HepG2 (cell line): ENCODE data around the gene MGST2. TPM values are rescaled to one million over a fixed set of nuclear protein-coding genes. Genes with fewer than 3 reads are reported as not detected.

Source experiments
- ATAC-seq: fragments of 200-7000 bp; cut with Tn5 transposase; 3 replicates; pipeline ENCODE4 v1.9.1; 2020; ENCODE audit warnings: mild to moderate bottlenecking, moderate library complexity
- BruUV-seq: library from RNA; stranded (reverse); fragments of 400-500 nt; replicated peaks from 2 replicates; lab custom pipeline; 2021; lab: Mats Ljungman, UMichigan
- CTCF ChIA-PET: fragments of 300-600 bp; formaldehyde crosslinking; extraction: SDS; loops from one replicate; lab custom pipeline; 2021; ENCODE audit warnings: low total read pairs, inconsistent platforms, low intra/inter-chr PET ratio; lab: Yijun Ruan, JAX
- POLR2A ChIA-PET: fragments of 350-600 bp; sonication (Branson Sonifier 250); formaldehyde crosslinking; loops from one replicate; lab custom pipeline; 2020; ENCODE audit warnings: antibody characterized with exemption, inconsistent platforms; lab: Yijun Ruan, JAX
- DNase-seq: peaks from one replicate; pipeline ENCODE4 v3.0.0-alpha.2; 2015; ENCODE audit warnings: low spot score
- FAIRE-seq: peaks from 3 replicates; lab custom pipeline; 2011; peaks lifted over from hg19 to GRCh38; lab: Jason Lieb, UNC
- H2AFZ ChIP-seq: one replicate; pipeline ENCODE4 v1.6.1; 2011; ENCODE audit warnings: low read length, inconsistent platforms
- H3K27ac ChIP-seq: fragments of 300-600 bp; 3 replicates; pipeline ENCODE4 v1.8.0; 2011; ENCODE audit warnings: mixed run types, mild to moderate bottlenecking, mixed read lengths, low read length, inconsistent platforms; ENCODE audit not compliant: insufficient read depth; ENCODE audit errors: extremely low read length
- H3K27me3 ChIP-seq, 2 experiments: fragments of 200-600 bp in 1 of 2; 2 replicates in 1 of 2; 3 replicates in 1 of 2; pipeline versions ENCODE4 v1.6.0 to v1.8.0; 2011; ENCODE audit warnings: low read length in 2 of 2, mild to moderate bottlenecking in 2 of 2, moderate library complexity in 2 of 2, inconsistent platforms in 1 of 2; ENCODE audit not compliant: insufficient read depth in 2 of 2, control insufficient read depth in 1 of 2
- H3K36me3 ChIP-seq, 2 experiments: fragments of 200-600 bp in 1 of 2; replicated peaks in 1 of 2; 2 replicates in 1 of 2; 3 replicates in 1 of 2; pipeline versions ENCODE4 v1.5.1 to v1.8.0; 2011; ENCODE audit warnings: low read length in 2 of 2, inconsistent platforms in 1 of 2; ENCODE audit not compliant: insufficient read depth in 2 of 2, control insufficient read depth in 1 of 2
- H3K4me1 ChIP-seq: 2 replicates; pipeline ENCODE4 v1.5.1; 2012; ENCODE audit warnings: low read length, inconsistent platforms; ENCODE audit not compliant: insufficient read depth
- H3K4me2 ChIP-seq: 2 replicates; pipeline ENCODE4 v1.6.0; 2011; ENCODE audit warnings: low read depth, low read length, inconsistent platforms
- H3K4me3 ChIP-seq, 3 experiments: fragments of 200-600 bp in 1 of 3; sonication (generic), shearing (Covaris generic) in 1 of 3; replicated peaks in 1 of 3; 2 replicates each; pipeline ENCODE4 v1.5.1; 2011 to 2016; ENCODE audit warnings: low read length in 3 of 3, inconsistent platforms in 2 of 3, low read depth in 2 of 3, mild to moderate bottlenecking in 2 of 3, control low read depth in 1 of 3, mixed read lengths in 1 of 3; ENCODE audit not compliant: insufficient read depth in 1 of 3
- H3K79me2 ChIP-seq: one replicate; pipeline ENCODE4 v1.6.1; 2011; ENCODE audit warnings: low read length, inconsistent platforms; ENCODE audit not compliant: insufficient read depth
- H3K9ac ChIP-seq: 2 replicates; pipeline ENCODE4 v1.6.0; 2011; ENCODE audit warnings: mild to moderate bottlenecking, low read depth, low read length, inconsistent platforms; ENCODE audit not compliant: insufficient read depth
- H3K9me3 ChIP-seq: 2 replicates; pipeline ENCODE4 v1.5.1; 2012; ENCODE audit warnings: mild to moderate bottlenecking, low read length
- H4K20me1 ChIP-seq: 2 replicates; pipeline ENCODE4 v1.6.0; 2011; ENCODE audit warnings: inconsistent platforms, mild to moderate bottlenecking, low read length, moderate library complexity; ENCODE audit not compliant: insufficient read depth
- ADNP ChIP-seq: sonication (generic); formaldehyde crosslinking; IDR thresholded peaks from 2 replicates; pipeline ENCODE4 v1.4.0; 2020; ENCODE audit warnings: missing genetic modification reagents
- ELF1 ChIP-seq: sonication (generic); formaldehyde crosslinking; IDR thresholded peaks from 2 replicates; pipeline ENCODE4 v1.4.0; 2020; ENCODE audit warnings: missing genetic modification reagents
- FOXA1 ChIP-seq, 2 experiments: fragments of 450-650 bp in 1 of 2; sonication (generic) in 1 of 2; formaldehyde crosslinking in 1 of 2; IDR thresholded peaks; 2 replicates each; pipeline versions ENCODE4 v1.4.0 to v1.6.1; 2016 to 2020; ENCODE audit warnings: missing genetic modification reagents in 1 of 2
- GABPB1 ChIP-seq: IDR thresholded peaks from 2 replicates; pipeline ENCODE4 v1.6.1; 2016; ENCODE audit warnings: mild to moderate bottlenecking, missing genetic modification reagents, moderate library complexity, missing compliant biosample characterization
- IRF2 ChIP-seq: IDR thresholded peaks from 2 replicates; pipeline ENCODE4 v1.6.1; 2018; ENCODE audit warnings: missing genetic modification reagents, missing compliant biosample characterization
- MIXL1 ChIP-seq: IDR thresholded peaks from 2 replicates; pipeline ENCODE4 v1.6.1; 2016
- NR2F2 ChIP-seq: IDR thresholded peaks from 2 replicates; pipeline ENCODE4 v1.6.1; 2012; ENCODE audit warnings: low read depth, inconsistent platforms, borderline replicate concordance
- PPARG ChIP-seq: conservative IDR thresholded peaks from 2 replicates; pipeline ENCODE4 v1.6.1; 2016; ENCODE audit warnings: missing biosample characterization, missing genetic modification reagents
- SOX6 ChIP-seq, 2 experiments: fragments of 450-650 bp in 1 of 2; sonication (generic) in 1 of 2; formaldehyde crosslinking in 1 of 2; IDR thresholded peaks; 2 replicates each; pipeline versions ENCODE4 v1.4.0 to v1.6.1; 2017 to 2020; ENCODE audit warnings: antibody characterized with exemption in 1 of 2, mild to moderate bottlenecking in 1 of 2, missing genetic modification reagents in 1 of 2
- SRSF1 ChIP-seq: fragments of 200-400 bp; formaldehyde crosslinking; optimal IDR thresholded peaks from 2 replicates; pipeline ENCODE3; 2017; ENCODE audit warnings: mild to moderate bottlenecking, low read depth, low read length, moderate library complexity
- STAG1 ChIP-seq: sonication (generic); formaldehyde crosslinking; IDR thresholded peaks from 2 replicates; pipeline ENCODE4 v1.4.0; 2020; ENCODE audit warnings: missing genetic modification reagents
- TCF7 ChIP-seq: sonication (generic); IDR thresholded peaks from 2 replicates; pipeline ENCODE4 v1.6.1; 2016; ENCODE audit warnings: antibody characterized with exemption, low read depth
- ZFP36L1 ChIP-seq: sonication (generic); formaldehyde crosslinking; IDR thresholded peaks from 2 replicates; pipeline ENCODE4 v1.8.0; 2022; ENCODE audit warnings: mild to moderate bottlenecking, missing genetic modification reagents, moderate library complexity
- ZFX ChIP-seq: sonication (generic); formaldehyde crosslinking; IDR thresholded peaks from 2 replicates; pipeline ENCODE4 v1.4.0; 2020; ENCODE audit warnings: mild to moderate bottlenecking, low read depth, missing genetic modification reagents, moderate library complexity
- ZMAT3 ChIP-seq: sonication (generic); formaldehyde crosslinking; conservative IDR thresholded peaks from 2 replicates; pipeline ENCODE4 v1.7.0; 2021; ENCODE audit warnings: missing genetic modification reagents
- ZNF124 ChIP-seq: sonication (generic); formaldehyde crosslinking; IDR thresholded peaks from 2 replicates; pipeline ENCODE4 v1.4.0; 2020; ENCODE audit warnings: missing genetic modification reagents
- ZNF230 ChIP-seq: sonication (generic); formaldehyde crosslinking; IDR thresholded peaks from 2 replicates; pipeline ENCODE4 v1.4.0; 2020; ENCODE audit warnings: mild to moderate bottlenecking, missing genetic modification reagents
- ZNF30 ChIP-seq: sonication (generic); formaldehyde crosslinking; IDR thresholded peaks from 2 replicates; pipeline ENCODE4 v1.5.0; 2020; ENCODE audit warnings: mild to moderate bottlenecking, missing genetic modification reagents
- ZNF644 ChIP-seq: IDR thresholded peaks from 2 replicates; pipeline ENCODE4 v1.6.1; 2016; ENCODE audit warnings: low read depth
- WGBS: methylation state at CpG from one replicate; pipeline ENCODE4 v1.1.6; 2017; ENCODE audit warnings: low lambda C conversion rate; 5-methylcytosine and 5-hydroxymethylcytosine counted together
- in situ Hi-C: cut with HindIII; loops from 2 replicates; pipeline ENCODE4 v1.10.0; 2017; ENCODE audit warnings: low pct_unique_long_range_greater_than_20kb; ENCODE audit not compliant: extremely low pct_ligation_motif_present
- intact Hi-C: fragments of 100-400 bp; cut with micrococcal nuclease; formaldehyde crosslinking; loops from one replicate; pipeline ENCODE4 v1.10.0; 2022; ENCODE audit not compliant: unreplicated experiment
- polyA plus RNA-seq, 8 experiments: library from polyadenylated mRNA; depleted of rRNA in 3 of 8; stranded (reverse) in 7 of 8; unstranded in 1 of 8; fragments of >200 nt; fragmentation: Illumina TruSeq in 4 of 8; extraction: Trizol in 4 of 8; gene quantifications; 2 replicates each; pipeline versions ENCODE4 v1.2.1 to v1.2.3, GENCODE V29; 2011 to 2016; ENCODE audit warnings: low read depth in 4 of 8, missing spikeins in 1 of 8, mixed read lengths in 1 of 8; ENCODE audit not compliant: insufficient read depth in 1 of 8
- total RNA-seq, 5 experiments: library from RNA; depleted of rRNA; stranded (reverse); fragments of >200 nt; fragmentation: Illumina TruSeq; extraction: Trizol; gene quantifications; 2 replicates each; pipeline ENCODE4 v1.2.3, GENCODE V29; 2016; ENCODE audit warnings: low read depth in 1 of 5
- TF ChIP-seq, protein P1 (sequence below): IDR thresholded peaks from 2 replicates; pipeline ENCODE4 v1.6.1; 2016; ENCODE audit warnings: missing genetic modification reagents, missing compliant biosample characterization
- TF ChIP-seq, protein P2 (sequence below): sonication (generic); formaldehyde crosslinking; IDR thresholded peaks from 2 replicates; pipeline ENCODE4 v1.4.0; 2020; ENCODE audit warnings: mild to moderate bottlenecking, missing genetic modification reagents
- TF ChIP-seq, protein P3 (sequence below): sonication (generic); formaldehyde crosslinking; IDR thresholded peaks from 2 replicates; pipeline ENCODE4 v1.4.0; 2020; ENCODE audit warnings: missing genetic modification reagents, borderline replicate concordance

MGST2 gene
- total and polyA plus RNA-seq, 2 of the 13 experiments (the other 11 are each of a cell fraction or from before 2014, with no cell fraction given): 205 to 416 TPM

DNA sequence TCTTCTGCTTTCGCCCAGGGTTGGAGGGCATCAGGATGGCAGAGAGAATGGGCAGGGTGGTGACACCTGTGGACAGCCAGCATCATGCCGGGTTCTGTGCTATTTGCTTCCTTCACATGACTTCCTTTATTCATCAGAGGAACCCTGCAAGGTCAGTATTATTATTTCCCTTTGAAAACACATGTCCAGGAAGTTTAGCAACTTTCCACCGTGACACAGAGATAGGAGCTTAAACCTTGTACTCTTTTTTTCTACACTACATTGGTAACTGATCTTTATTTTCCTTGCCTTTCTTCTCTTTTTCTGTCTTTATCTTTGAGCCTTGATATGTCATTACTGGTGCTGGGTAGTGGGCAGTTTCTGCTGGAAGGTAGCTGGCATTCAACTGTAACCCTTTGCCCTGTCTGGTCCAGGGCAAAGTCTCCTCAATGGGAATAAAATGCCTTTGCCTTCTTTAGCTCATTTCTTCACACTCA is 5.0 kb upstream of the MGST2 start:
- 20% methylated on average over 3 of the region's 3 CpGs for WGBS
- Histone ChIP-seq H3K4me2 (peak overlapping the region; percentile 56), H3K27ac (peak overlapping the region; percentile 81), H3K4me3 (peak overlapping the region in 1 of 3 experiments; percentile 29; a peak in 1 of 6 replicates), H3K36me3 (no peaks in the 10 kb centered on the region), H3K9me3 (no peaks in the 10 kb centered on the region), H4K20me1 (no peaks in the 10 kb centered on the region), H3K9ac (peak overlapping the region; percentile 53), H3K4me1 (peaks cover 98% of the 10 kb centered on the region), H3K27me3 (no peaks in the 10 kb centered on the region), H2AFZ (no peak overlapping the region), H3K79me2 (peaks cover 5% of the 10 kb centered on the region)
- DNase-seq (peak; percentile 89), FAIRE-seq (peak; percentile 67), ATAC-seq (peak; percentile 41)
- BruUV-seq: no TSS peak
- intact Hi-C loops (loop anchor here (10.0 kb wide), 1 partner anchor 184 kb away; no protein-coding TSS in a partner anchor), in situ Hi-C loops (no loop called here)
- CTCF ChIA-PET: no interaction called here
- POLR2A ChIA-PET: interaction anchor here (0.9 to 1.1 kb wide), 3 partner anchors 21 to 1096 kb away, joined by 3 to 4 read pairs (median 3); partner anchors contain the start of gene TBC1D9
- TF ChIP-seq, protein P1, sequence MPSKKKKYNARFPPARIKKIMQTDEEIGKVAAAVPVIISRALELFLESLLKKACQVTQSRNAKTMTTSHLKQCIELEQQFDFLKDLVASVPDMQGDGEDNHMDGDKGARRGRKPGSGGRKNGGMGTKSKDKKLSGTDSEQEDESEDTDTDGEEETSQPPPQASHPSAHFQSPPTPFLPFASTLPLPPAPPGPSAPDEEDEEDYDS (CRISPR knock-in tag): peak; percentile 46; the same call in 1 of the 2 replicates
- 0 out of 2 replicates have a peak, but pooled peaks have one; percentile 8 for TF ChIP-seq ZNF644 (CRISPR knock-in tag)
- 0 out of 2 replicates have a peak, but pooled peaks have one; percentile 23 for TF ChIP-seq ZMAT3 (CRISPR knock-in tag)
- TF ChIP-seq MIXL1 (CRISPR knock-in tag): peak; percentile 77
- TF ChIP-seq ZNF30 (CRISPR knock-in tag): no peak
- 0 out of 2 replicates have a peak, but pooled peaks have one; percentile 4 for TF ChIP-seq STAG1
- 0 out of 2 replicates have a peak, but pooled peaks have one; percentile 5 for TF ChIP-seq GABPB1 (CRISPR knock-in tag)
- peak; percentile 65; the same call in 1 of the 2 replicates for TF ChIP-seq NR2F2
- TF ChIP-seq, protein P2, sequence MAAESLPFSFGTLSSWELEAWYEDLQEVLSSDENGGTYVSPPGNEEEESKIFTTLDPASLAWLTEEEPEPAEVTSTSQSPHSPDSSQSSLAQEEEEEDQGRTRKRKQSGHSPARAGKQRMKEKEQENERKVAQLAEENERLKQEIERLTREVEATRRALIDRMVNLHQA: 0 out of 2 replicates have a peak, but pooled peaks have one; percentile 21
- TF ChIP-seq ZFX (CRISPR knock-in tag): peak; percentile 33; the same call in 1 of the 2 replicates
- peak; percentile 85 for TF ChIP-seq TCF7
- TF ChIP-seq ELF1 (CRISPR knock-in tag): peak; percentile 43; the same call in 1 of the 2 replicates
- no peak for TF ChIP-seq FOXA1 (IDR thresholded peaks at IDR 0.05)
- peak; percentile 24; the same call in 1 of the 2 replicates for TF ChIP-seq FOXA1 (CRISPR knock-in tag; IDR thresholded peaks at IDR 0.05)
- TF ChIP-seq SRSF1: no peak
- no peak for TF ChIP-seq ZNF230 (CRISPR knock-in tag)
- TF ChIP-seq, protein P3, sequence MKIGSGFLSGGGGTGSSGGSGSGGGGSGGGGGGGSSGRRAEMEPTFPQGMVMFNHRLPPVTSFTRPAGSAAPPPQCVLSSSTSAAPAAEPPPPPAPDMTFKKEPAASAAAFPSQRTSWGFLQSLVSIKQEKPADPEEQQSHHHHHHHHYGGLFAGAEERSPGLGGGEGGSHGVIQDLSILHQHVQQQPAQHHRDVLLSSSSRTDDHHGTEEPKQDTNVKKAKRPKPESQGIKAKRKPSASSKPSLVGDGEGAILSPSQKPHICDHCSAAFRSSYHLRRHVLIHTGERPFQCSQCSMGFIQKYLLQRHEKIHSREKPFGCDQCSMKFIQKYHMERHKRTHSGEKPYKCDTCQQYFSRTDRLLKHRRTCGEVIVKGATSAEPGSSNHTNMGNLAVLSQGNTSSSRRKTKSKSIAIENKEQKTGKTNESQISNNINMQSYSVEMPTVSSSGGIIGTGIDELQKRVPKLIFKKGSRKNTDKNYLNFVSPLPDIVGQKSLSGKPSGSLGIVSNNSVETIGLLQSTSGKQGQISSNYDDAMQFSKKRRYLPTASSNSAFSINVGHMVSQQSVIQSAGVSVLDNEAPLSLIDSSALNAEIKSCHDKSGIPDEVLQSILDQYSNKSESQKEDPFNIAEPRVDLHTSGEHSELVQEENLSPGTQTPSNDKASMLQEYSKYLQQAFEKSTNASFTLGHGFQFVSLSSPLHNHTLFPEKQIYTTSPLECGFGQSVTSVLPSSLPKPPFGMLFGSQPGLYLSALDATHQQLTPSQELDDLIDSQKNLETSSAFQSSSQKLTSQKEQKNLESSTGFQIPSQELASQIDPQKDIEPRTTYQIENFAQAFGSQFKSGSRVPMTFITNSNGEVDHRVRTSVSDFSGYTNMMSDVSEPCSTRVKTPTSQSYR (CRISPR knock-in tag): no peak
- no peak for TF ChIP-seq ADNP (CRISPR knock-in tag)
- TF ChIP-seq ZNF124 (CRISPR knock-in tag): 0 out of 2 replicates have a peak, but pooled peaks have one; percentile 15
- TF ChIP-seq IRF2: 0 out of 2 replicates have a peak, but pooled peaks have one; percentile 35
- TF ChIP-seq ZFP36L1 (CRISPR knock-in tag): 0 out of 2 replicates have a peak, but pooled peaks have one; percentile 34
- TF ChIP-seq PPARG (CRISPR knock-in tag): peak; percentile 89
- no peak for TF ChIP-seq SOX6 (IDR thresholded peaks at IDR 0.05)
- TF ChIP-seq SOX6 (CRISPR knock-in tag; IDR thresholded peaks at IDR 0.05): peak; percentile 88
